Loucy (cell line): ENCODE measurements around the gene ADGRG7.

ENCODE experiments used
- CTCF ChIP-seq: fragments of 200-600 bp; sonication (generic); conservative IDR thresholded peaks from 2 replicates; pipeline ENCODE4 v1.5.1; 2014; ENCODE audit warnings: mild to moderate bottlenecking, antibody characterized with exemption, low read length
- EZH2phosphoT487 ChIP-seq: fragments of 200-600 bp; IDR thresholded peaks from 2 replicates; pipeline ENCODE4 v1.6.1; 2018; ENCODE audit warnings: antibody characterized with exemption, mild to moderate bottlenecking, moderate library complexity, borderline replicate concordance

- no peak for TF ChIP-seq CTCF
- no peak for TF ChIP-seq EZH2phosphoT487
These were observed 18.0 kb upstream of the ADGRG7 start for GRCh38 chr3:100591411-100591810.
